IMR-90 (cell line): ENCODE data around the gene AFF2. TPM values are rescaled to one million over a fixed set of nuclear protein-coding genes. Genes with fewer than 3 reads are reported as not detected.

Source experiments
- ATAC-seq: fragments of 200-7000 bp; cut with Tn5 transposase; 2 replicates; pipeline ENCODE4 v1.9.1; 2020; ENCODE audit warnings: low read depth, mild to moderate bottlenecking, moderate library complexity
- BruUV-seq: library from RNA; stranded (reverse); fragments of 400-500 nt; replicated peaks from 2 replicates; lab custom pipeline; 2021; lab: Mats Ljungman, UMichigan
- CTCF ChIA-PET: fragments of 300-600 bp; formaldehyde crosslinking; extraction: SDS; loops from one replicate; lab custom pipeline; 2021; ENCODE audit warnings: antibody characterized with exemption; lab: Yijun Ruan, JAX
- POLR2A ChIA-PET: fragments of 300-600 bp; sonication (Branson Sonifier 250); formaldehyde crosslinking; loops from one replicate; lab custom pipeline; 2022; ENCODE audit warnings: antibody characterized with exemption; ENCODE audit not compliant: unreplicated experiment; lab: Charles Lee
- DNase-seq: peaks from one replicate; pipeline ENCODE4 v3.0.0; 2013
- H2AFZ ChIP-seq: replicated peaks from 2 replicates; pipeline ENCODE3; 2013; ENCODE audit warnings: low read length, mild to moderate bottlenecking; ENCODE audit not compliant: poor library complexity
- H2AK5ac ChIP-seq: 2 replicates; pipeline ENCODE4 v1.6.1; 2013; ENCODE audit warnings: low read depth, low read length, inconsistent platforms
- H2AK9ac ChIP-seq: replicated peaks from 2 replicates; pipeline ENCODE3; 2013; ENCODE audit warnings: mild to moderate bottlenecking, low read depth, low read length, moderate library complexity; ENCODE audit not compliant: poor library complexity
- H2BK120ac ChIP-seq: 2 replicates; pipeline ENCODE4 v1.6.1; 2013; ENCODE audit warnings: low read depth, low read length, inconsistent platforms
- H2BK15ac ChIP-seq: 3 replicates; pipeline ENCODE4 v1.6.1; 2013; ENCODE audit warnings: low read depth, low read length, inconsistent platforms
- H2BK20ac ChIP-seq: 2 replicates; pipeline ENCODE4 v1.6.1; 2013; ENCODE audit warnings: low read depth, mild to moderate bottlenecking, inconsistent platforms, low read length, moderate library complexity
- H2BK5ac ChIP-seq: 2 replicates; pipeline ENCODE4 v1.6.1; 2013; ENCODE audit warnings: mild to moderate bottlenecking, low read depth, low read length, inconsistent platforms; ENCODE audit not compliant: poor library complexity, severe bottlenecking
- H3K14ac ChIP-seq: replicated peaks from 2 replicates; pipeline ENCODE4 v1.6.1; 2013; ENCODE audit warnings: low read depth, low read length, inconsistent platforms
- H3K18ac ChIP-seq: 2 replicates; pipeline ENCODE4 v1.6.1; 2013; ENCODE audit warnings: low read depth, low read length, control low read depth
- H3K23ac ChIP-seq: 2 replicates; pipeline ENCODE4 v1.6.1; 2013; ENCODE audit warnings: low read depth, low read length, inconsistent platforms
- H3K27ac ChIP-seq: 2 replicates; pipeline ENCODE4 v1.5.1; 2013; ENCODE audit warnings: mild to moderate bottlenecking, control low read depth, low read length; ENCODE audit not compliant: insufficient read depth
- H3K27me3 ChIP-seq: 2 replicates; pipeline ENCODE4 v1.6.1; 2013; ENCODE audit warnings: low read length; ENCODE audit not compliant: control insufficient read depth, insufficient read depth
- H3K36me3 ChIP-seq: 2 replicates; pipeline ENCODE4 v1.6.1; 2013; ENCODE audit warnings: low read length, mixed read lengths; ENCODE audit not compliant: control insufficient read depth, insufficient read depth
- H3K4ac ChIP-seq: 2 replicates; pipeline ENCODE4 v1.6.1; 2013; ENCODE audit warnings: low read depth, low read length, inconsistent platforms
- H3K4me1 ChIP-seq: 2 replicates; pipeline ENCODE4 v1.6.1; 2013; ENCODE audit warnings: low read length, mixed read lengths; ENCODE audit not compliant: control insufficient read depth, insufficient read depth
- H3K4me2 ChIP-seq: 2 replicates; pipeline ENCODE4 v1.6.1; 2013; ENCODE audit warnings: low read depth, mild to moderate bottlenecking, control low read depth, low read length, moderate library complexity
- H3K4me3 ChIP-seq: 2 replicates; pipeline ENCODE4 v1.5.1; 2013; ENCODE audit warnings: low read depth, mild to moderate bottlenecking, control low read depth, low read length, moderate library complexity; ENCODE audit not compliant: insufficient read depth
- H3K56ac ChIP-seq: 2 replicates; pipeline ENCODE4 v1.6.1; 2013; ENCODE audit warnings: low read length, inconsistent platforms; ENCODE audit not compliant: insufficient read depth; ENCODE audit errors: extremely low read depth
- H3K79me1 ChIP-seq, 2 experiments: 2 replicates each; pipeline ENCODE4 v1.6.1; 2013; ENCODE audit warnings: low read length in 2 of 2, inconsistent platforms in 1 of 2, low read depth in 1 of 2
- H3K9ac ChIP-seq: 2 replicates; pipeline ENCODE4 v1.6.1; 2013; ENCODE audit warnings: low read depth, low read length, control low read depth
- H3K9me1 ChIP-seq: 2 replicates; pipeline ENCODE4 v1.6.1; 2013; ENCODE audit warnings: low read length, inconsistent platforms; ENCODE audit not compliant: insufficient read depth
- H3K9me3 ChIP-seq: 2 replicates; pipeline ENCODE4 v1.6.1; 2013; ENCODE audit warnings: low read length; ENCODE audit not compliant: control insufficient read depth, insufficient read depth
- H4K20me1 ChIP-seq: 2 replicates; pipeline ENCODE4 v1.6.1; 2013; ENCODE audit warnings: low read length, inconsistent platforms; ENCODE audit not compliant: insufficient read depth
- H4K5ac ChIP-seq: 2 replicates; pipeline ENCODE4 v1.6.1; 2013; ENCODE audit warnings: mild to moderate bottlenecking, low read depth, low read length, control low read depth
- H4K8ac ChIP-seq, 2 experiments: 2 replicates each; pipeline ENCODE4 v1.6.1; 2013; ENCODE audit warnings: low read depth in 2 of 2, low read length in 2 of 2, control low read depth in 1 of 2, inconsistent platforms in 1 of 2
- H4K91ac ChIP-seq: 2 replicates; pipeline ENCODE4 v1.6.1; 2013; ENCODE audit warnings: low read depth, low read length, inconsistent platforms; ENCODE audit not compliant: insufficient read depth
- BHLHE40 ChIP-seq: fragments of 150-350 bp; IDR thresholded peaks from 2 replicates; pipeline ENCODE4 v1.6.1; 2016; ENCODE audit warnings: mild to moderate bottlenecking, low read depth, low read length
- CEBPB ChIP-seq: IDR thresholded peaks from 2 replicates; pipeline ENCODE4 v1.6.1; 2012; ENCODE audit warnings: low read depth, low read length, improper control_type of control experiment
- CHD1 ChIP-seq: IDR thresholded peaks from 2 replicates; pipeline ENCODE4 v1.6.1; 2012; ENCODE audit warnings: low read depth, low read length, improper control_type of control experiment
- FOS ChIP-seq: fragments of 150-350 bp; IDR thresholded peaks from 2 replicates; pipeline ENCODE4 v1.6.1; 2016; ENCODE audit warnings: low read depth, low read length
- MAFK ChIP-seq: IDR thresholded peaks from 2 replicates; pipeline ENCODE4 v1.6.1; 2012; ENCODE audit warnings: low read depth, low read length, improper control_type of control experiment
- MAZ ChIP-seq: IDR thresholded peaks from 2 replicates; pipeline ENCODE4 v1.6.1; 2012; ENCODE audit warnings: low read depth, mild to moderate bottlenecking, low read length, improper control_type of control experiment, moderate library complexity, borderline replicate concordance
- MXI1 ChIP-seq: IDR thresholded peaks from 2 replicates; pipeline ENCODE4 v1.6.1; 2012; ENCODE audit warnings: low read depth, mild to moderate bottlenecking, low read length, moderate library complexity, borderline replicate concordance
- NFE2L2 ChIP-seq: fragments of 150-350 bp; IDR thresholded peaks from 2 replicates; pipeline ENCODE4 v1.6.1; 2016; ENCODE audit warnings: low read depth, mild to moderate bottlenecking, low read length
- POLR2A ChIP-seq: IDR thresholded peaks from 2 replicates; pipeline ENCODE4 v1.6.1; 2012; ENCODE audit warnings: mild to moderate bottlenecking, low read depth, low read length
- RAD21 ChIP-seq: IDR thresholded peaks from 2 replicates; pipeline ENCODE4 v1.6.1; 2012; ENCODE audit warnings: low read length, improper control_type of control experiment
- RCOR1 ChIP-seq: IDR thresholded peaks from 2 replicates; pipeline ENCODE4 v1.6.1; 2012; ENCODE audit warnings: mild to moderate bottlenecking, low read length, improper control_type of control experiment; ENCODE audit not compliant: insufficient replicate concordance
- RFX5 ChIP-seq: IDR thresholded peaks from 2 replicates; pipeline ENCODE4 v1.8.0; 2012; ENCODE audit warnings: low read depth, mild to moderate bottlenecking, low read length, moderate library complexity
- SMC3 ChIP-seq: fragments of 150-350 bp; IDR thresholded peaks from 2 replicates; pipeline ENCODE4 v1.6.1; 2016; ENCODE audit warnings: low read depth, mild to moderate bottlenecking, antibody characterized with exemption, low read length, moderate library complexity
- WGBS, 2 experiments: methylation state at CpG; one replicate each; pipeline versions ENCODE4 v1.1.5 to v1.1.7; 2013; ENCODE audit warnings: missing lambda C conversion rate in 2 of 2; ENCODE audit not compliant: insufficient read length in 1 of 2; ENCODE audit errors: extremely low coverage in 2 of 2; 5-methylcytosine and 5-hydroxymethylcytosine counted together
- dilution Hi-C: fragments of 300-500 bp; cut with HindIII; formaldehyde crosslinking; loops from one replicate; pipeline ENCODE4 v1.14.3; 2018; ENCODE audit warnings: low sequenced_read_pairs; ENCODE audit not compliant: unreplicated experiment
- in situ Hi-C: fragments of 300-500 bp; cut with MboI; formaldehyde crosslinking; loops from 3 replicates; pipeline ENCODE4 v1.14.3; 2019; ENCODE audit warnings: low sequenced_read_pairs, inconsistent platforms, mixed read lengths
- intact Hi-C: fragments of 100-400 bp; cut with micrococcal nuclease; formaldehyde crosslinking; loops from 2 replicates; pipeline ENCODE4 v1.10.0; 2022
- polyA plus RNA-seq, 3 experiments: library from polyadenylated mRNA; depleted of rRNA; stranded (reverse); fragments of >200 nt; gene quantifications; 2 replicates each; pipeline ENCODE4 v1.2.3, GENCODE V29; 2012; ENCODE audit warnings: low replicate concordance in 1 of 3
- total RNA-seq: library from RNA; depleted of rRNA; stranded (reverse); fragments of >200 nt; gene quantifications from 2 replicates; pipeline ENCODE4 v1.2.3, GENCODE V29; 2012
- TF ChIP-seq, protein P1 (sequence below): conservative IDR thresholded peaks from 2 replicates; pipeline ENCODE4 v1.5.1; 2012; ENCODE audit warnings: mild to moderate bottlenecking, low read depth, low read length, improper control_type of control experiment
- TF ChIP-seq, protein P2 (sequence below): fragments of 150-350 bp; IDR thresholded peaks from 2 replicates; pipeline ENCODE4 v1.6.1; 2017; ENCODE audit warnings: mild to moderate bottlenecking, antibody characterized with exemption, low read length, low read depth
- TF ChIP-seq, protein P3 (sequence below): fragments of 150-350 bp; IDR thresholded peaks from 2 replicates; pipeline ENCODE4 v1.6.1; 2016; ENCODE audit warnings: low read depth, mild to moderate bottlenecking, low read length, moderate library complexity, borderline replicate concordance

AFF2 gene
- total and polyA plus RNA-seq, 2 of the 4 experiments (the other 2 are of a cell fraction): 0.15 to 0.72 TPM

DNA sequence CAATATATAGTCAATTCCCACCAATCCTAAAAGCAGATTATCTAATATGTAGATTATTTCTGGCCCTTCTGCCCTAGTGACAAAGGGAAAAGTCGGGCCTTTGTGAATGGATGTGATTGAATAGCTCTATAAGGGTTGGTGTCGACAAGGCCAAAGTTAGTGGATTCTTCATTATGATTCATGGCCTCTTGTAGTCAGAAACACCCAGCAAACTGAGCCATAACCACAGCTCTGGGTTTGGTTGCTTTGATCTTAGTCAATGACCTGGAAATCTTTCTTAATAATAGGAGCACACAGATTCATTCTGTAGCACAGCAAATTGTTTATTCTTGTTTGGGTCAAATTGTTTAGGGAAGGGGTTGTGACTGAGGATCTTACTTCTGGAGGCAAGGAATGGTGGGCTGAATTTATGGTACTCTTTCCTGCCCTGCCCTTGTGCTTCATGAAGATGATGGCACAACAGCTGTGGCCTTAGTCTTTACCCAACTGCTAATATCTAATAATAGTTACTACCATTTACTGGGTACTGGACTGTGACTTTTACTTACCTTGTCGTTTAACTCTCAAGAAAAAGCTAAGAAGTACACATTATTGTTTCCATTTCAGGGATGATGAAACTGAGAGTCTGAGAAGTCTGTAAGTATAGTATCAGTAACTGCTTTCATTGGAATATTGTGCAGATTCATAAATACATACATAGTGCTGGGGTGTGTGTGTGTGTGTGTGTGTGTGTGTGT lies 74.0 kb downstream of the AFF2 start:
- Histone ChIP-seq H3K4me3 (no peak overlapping the region), H4K8ac (no peak overlapping the region), H3K4me2 (no peak overlapping the region), H3K18ac (no peak overlapping the region), H4K20me1 (no peaks in the 10 kb centered on the region), H2AK5ac (no peak overlapping the region), H3K9me1 (no peaks in the 10 kb centered on the region), H2AK9ac (no peak overlapping the region), H3K9me3 (no peaks in the 10 kb centered on the region), H4K91ac (no peak overlapping the region), H3K14ac (no peak overlapping the region), H2BK15ac (no peak overlapping the region), H4K5ac (no peak overlapping the region), H3K56ac (no peak overlapping the region), H3K23ac (no peak overlapping the region), H3K79me1 (no peaks in the 10 kb centered on the region), H2BK5ac (no peak overlapping the region), H2BK20ac (no peak overlapping the region), H3K9ac (no peak overlapping the region), H2AFZ (no peak overlapping the region), H3K4ac (no peak overlapping the region), H3K27ac (no peak overlapping the region), H3K27me3 (no peaks in the 10 kb centered on the region), H2BK120ac (no peak overlapping the region), H3K4me1 (no peaks in the 10 kb centered on the region), H3K36me3 (no peaks in the 10 kb centered on the region)
- DNase-seq (no peak), ATAC-seq (no peak)
- no TSS peak for BruUV-seq
- intact Hi-C loops (no loop called here), in situ Hi-C loops (no loop called here), dilution Hi-C loops (no loop called here)
- POLR2A ChIA-PET: no interaction called here
- CTCF ChIA-PET: no interaction called here
- TF ChIP-seq MXI1: no peak
- TF ChIP-seq SMC3: no peak
- TF ChIP-seq NFE2L2: no peak
- TF ChIP-seq, protein P1, sequence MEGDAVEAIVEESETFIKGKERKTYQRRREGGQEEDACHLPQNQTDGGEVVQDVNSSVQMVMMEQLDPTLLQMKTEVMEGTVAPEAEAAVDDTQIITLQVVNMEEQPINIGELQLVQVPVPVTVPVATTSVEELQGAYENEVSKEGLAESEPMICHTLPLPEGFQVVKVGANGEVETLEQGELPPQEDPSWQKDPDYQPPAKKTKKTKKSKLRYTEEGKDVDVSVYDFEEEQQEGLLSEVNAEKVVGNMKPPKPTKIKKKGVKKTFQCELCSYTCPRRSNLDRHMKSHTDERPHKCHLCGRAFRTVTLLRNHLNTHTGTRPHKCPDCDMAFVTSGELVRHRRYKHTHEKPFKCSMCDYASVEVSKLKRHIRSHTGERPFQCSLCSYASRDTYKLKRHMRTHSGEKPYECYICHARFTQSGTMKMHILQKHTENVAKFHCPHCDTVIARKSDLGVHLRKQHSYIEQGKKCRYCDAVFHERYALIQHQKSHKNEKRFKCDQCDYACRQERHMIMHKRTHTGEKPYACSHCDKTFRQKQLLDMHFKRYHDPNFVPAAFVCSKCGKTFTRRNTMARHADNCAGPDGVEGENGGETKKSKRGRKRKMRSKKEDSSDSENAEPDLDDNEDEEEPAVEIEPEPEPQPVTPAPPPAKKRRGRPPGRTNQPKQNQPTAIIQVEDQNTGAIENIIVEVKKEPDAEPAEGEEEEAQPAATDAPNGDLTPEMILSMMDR: no peak
- TF ChIP-seq RFX5: no peak
- no peak for TF ChIP-seq FOS
- TF ChIP-seq, protein P2, sequence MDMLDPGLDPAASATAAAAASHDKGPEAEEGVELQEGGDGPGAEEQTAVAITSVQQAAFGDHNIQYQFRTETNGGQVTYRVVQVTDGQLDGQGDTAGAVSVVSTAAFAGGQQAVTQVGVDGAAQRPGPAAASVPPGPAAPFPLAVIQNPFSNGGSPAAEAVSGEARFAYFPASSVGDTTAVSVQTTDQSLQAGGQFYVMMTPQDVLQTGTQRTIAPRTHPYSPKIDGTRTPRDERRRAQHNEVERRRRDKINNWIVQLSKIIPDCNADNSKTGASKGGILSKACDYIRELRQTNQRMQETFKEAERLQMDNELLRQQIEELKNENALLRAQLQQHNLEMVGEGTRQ: no peak
- TF ChIP-seq CHD1: no peak
- no peak for TF ChIP-seq RAD21
- TF ChIP-seq RCOR1: no peak
- TF ChIP-seq, protein P3, sequence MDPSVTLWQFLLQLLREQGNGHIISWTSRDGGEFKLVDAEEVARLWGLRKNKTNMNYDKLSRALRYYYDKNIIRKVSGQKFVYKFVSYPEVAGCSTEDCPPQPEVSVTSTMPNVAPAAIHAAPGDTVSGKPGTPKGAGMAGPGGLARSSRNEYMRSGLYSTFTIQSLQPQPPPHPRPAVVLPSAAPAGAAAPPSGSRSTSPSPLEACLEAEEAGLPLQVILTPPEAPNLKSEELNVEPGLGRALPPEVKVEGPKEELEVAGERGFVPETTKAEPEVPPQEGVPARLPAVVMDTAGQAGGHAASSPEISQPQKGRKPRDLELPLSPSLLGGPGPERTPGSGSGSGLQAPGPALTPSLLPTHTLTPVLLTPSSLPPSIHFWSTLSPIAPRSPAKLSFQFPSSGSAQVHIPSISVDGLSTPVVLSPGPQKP: no peak
- TF ChIP-seq BHLHE40: no peak
- no peak for TF ChIP-seq POLR2A
- no peak for TF ChIP-seq MAFK
- no peak for TF ChIP-seq MAZ
- TF ChIP-seq CEBPB: no peak
- WGBS, 2 experiments: no CpG with 5 or more reads among the region's 3 CpGs
